HEK293 (cell line): Measurements from ENCODE around the gene CTF1.

Experiments used
- CTCF ChIP-seq: fragments of 450-650 bp; formaldehyde crosslinking; IDR thresholded peaks from 2 replicates; pipeline ENCODE4 v1.5.1; 2016; ENCODE audit warnings: missing biosample characterization, missing genetic modification characterization
- HOXA7 ChIP-seq: sonication (generic); formaldehyde crosslinking; IDR thresholded peaks from 2 replicates; pipeline ENCODE4 v1.8.1; 2022; ENCODE audit warnings: missing genetic modification reagents, borderline replicate concordance
- KLF7 ChIP-seq: fragments of 450-650 bp; formaldehyde crosslinking; IDR thresholded peaks from 2 replicates; pipeline ENCODE4 v1.5.1; 2016; ENCODE audit warnings: missing biosample characterization, missing genetic modification characterization, borderline replicate concordance
- PATZ1 ChIP-seq: fragments of 450-650 bp; formaldehyde crosslinking; IDR thresholded peaks from 2 replicates; pipeline ENCODE4 v1.5.1; 2016; ENCODE audit warnings: missing biosample characterization, missing genetic modification characterization
- SP7 ChIP-seq: fragments of 450-650 bp; formaldehyde crosslinking; IDR thresholded peaks from 2 replicates; pipeline ENCODE4 v1.5.1; 2016; ENCODE audit warnings: missing biosample characterization, missing genetic modification characterization
- TCF7L2 ChIP-seq: IDR thresholded peaks from 2 replicates; pipeline ENCODE4 v1.6.1; 2011; ENCODE audit warnings: low read depth, mild to moderate bottlenecking, inconsistent platforms, low read length, moderate library complexity, borderline replicate concordance
- ZBTB6 ChIP-seq: fragments of 450-650 bp; formaldehyde crosslinking; IDR thresholded peaks from 2 replicates; pipeline ENCODE4 v1.5.1; 2017; ENCODE audit warnings: missing biosample characterization, missing genetic modification characterization
- ZBTB8A ChIP-seq: fragments of 450-650 bp; formaldehyde crosslinking; IDR thresholded peaks from 2 replicates; pipeline ENCODE4 v1.5.1; 2016; ENCODE audit warnings: missing biosample characterization, missing genetic modification characterization
- ZFP3 ChIP-seq: fragments of 450-650 bp; formaldehyde crosslinking; IDR thresholded peaks from 2 replicates; pipeline ENCODE4 v1.5.1; 2016; ENCODE audit warnings: low read depth, missing biosample characterization, missing genetic modification characterization
- ZFP41 ChIP-seq: fragments of 450-650 bp; formaldehyde crosslinking; IDR thresholded peaks from 2 replicates; pipeline ENCODE4 v1.5.1; 2016; ENCODE audit warnings: missing biosample characterization, missing genetic modification characterization, borderline replicate concordance
- ZNF24 ChIP-seq: fragments of 450-650 bp; formaldehyde crosslinking; IDR thresholded peaks from 2 replicates; pipeline ENCODE4 v1.5.1; 2016; ENCODE audit warnings: missing biosample characterization, missing genetic modification characterization
- ZNF311 ChIP-seq: fragments of 450-650 bp; formaldehyde crosslinking; IDR thresholded peaks from 2 replicates; pipeline ENCODE4 v1.5.1; 2017; ENCODE audit warnings: missing biosample characterization, missing genetic modification characterization, borderline replicate concordance
- ZNF324 ChIP-seq: fragments of 450-650 bp; formaldehyde crosslinking; IDR thresholded peaks from 2 replicates; pipeline ENCODE4 v1.5.1; 2016; ENCODE audit warnings: missing biosample characterization, missing genetic modification characterization
- ZNF335 ChIP-seq: fragments of 450-650 bp; formaldehyde crosslinking; conservative IDR thresholded peaks from 2 replicates; pipeline ENCODE4 v1.5.1; 2016; ENCODE audit warnings: missing biosample characterization, missing genetic modification characterization
- ZNF341 ChIP-seq: fragments of 450-650 bp; formaldehyde crosslinking; IDR thresholded peaks from 2 replicates; pipeline ENCODE4; 2016; ENCODE audit warnings: low read depth, missing biosample characterization, missing genetic modification characterization
- ZNF426 ChIP-seq: fragments of 450-650 bp; formaldehyde crosslinking; IDR thresholded peaks from 2 replicates; pipeline ENCODE4 v1.5.1; 2017; ENCODE audit warnings: missing biosample characterization, missing genetic modification characterization, mild to moderate bottlenecking, inconsistent platforms, moderate library complexity
- ZNF48 ChIP-seq: fragments of 450-650 bp; formaldehyde crosslinking; IDR thresholded peaks from 2 replicates; pipeline ENCODE4 v1.5.1; 2016; ENCODE audit warnings: missing biosample characterization, missing genetic modification characterization
- ZNF558 ChIP-seq: fragments of 450-650 bp; formaldehyde crosslinking; IDR thresholded peaks from 2 replicates; pipeline ENCODE4 v1.5.1; 2016; ENCODE audit warnings: missing biosample characterization, missing genetic modification characterization
- ZNF585B ChIP-seq: fragments of 450-650 bp; formaldehyde crosslinking; IDR thresholded peaks from 2 replicates; pipeline ENCODE4 v1.5.1; 2016; ENCODE audit warnings: missing biosample characterization, missing genetic modification characterization
- ZNF596 ChIP-seq: fragments of 450-650 bp; IDR thresholded peaks from 2 replicates; pipeline ENCODE4 v1.5.0; 2018; ENCODE audit warnings: missing biosample characterization, mild to moderate bottlenecking, missing genetic modification characterization, moderate library complexity
- ZNF629 ChIP-seq: fragments of 450-650 bp; formaldehyde crosslinking; IDR thresholded peaks from 2 replicates; pipeline ENCODE4 v1.5.1; 2017; ENCODE audit warnings: missing biosample characterization, missing genetic modification characterization
- ZNF654 ChIP-seq: fragments of 450-650 bp; formaldehyde crosslinking; IDR thresholded peaks from 2 replicates; pipeline ENCODE4 v1.5.1; 2016; ENCODE audit warnings: low read depth, missing biosample characterization, missing genetic modification characterization
- ZNF664 ChIP-seq: fragments of 450-650 bp; formaldehyde crosslinking; IDR thresholded peaks from 2 replicates; pipeline ENCODE4 v1.5.1; 2016; ENCODE audit warnings: missing biosample characterization, missing genetic modification characterization
- ZNF677 ChIP-seq: fragments of 450-650 bp; IDR thresholded peaks from 2 replicates; pipeline ENCODE4 v1.5.0; 2018; ENCODE audit warnings: missing biosample characterization, mild to moderate bottlenecking, missing genetic modification characterization, moderate library complexity
- ZNF768 ChIP-seq: fragments of 450-650 bp; formaldehyde crosslinking; IDR thresholded peaks from 2 replicates; pipeline ENCODE4 v1.5.1; 2018; ENCODE audit warnings: missing biosample characterization, mild to moderate bottlenecking, missing genetic modification characterization
- ZNF777 ChIP-seq: fragments of 450-650 bp; formaldehyde crosslinking; IDR thresholded peaks from 2 replicates; pipeline ENCODE4 v1.5.1; 2017; ENCODE audit warnings: missing biosample characterization, missing genetic modification characterization, borderline replicate concordance
- ZNF791 ChIP-seq: fragments of 450-650 bp; formaldehyde crosslinking; IDR thresholded peaks from 2 replicates; pipeline ENCODE4 v1.5.1; 2016; ENCODE audit warnings: missing biosample characterization, missing genetic modification characterization
- ZSCAN4 ChIP-seq: fragments of 450-650 bp; formaldehyde crosslinking; IDR thresholded peaks from 2 replicates; pipeline ENCODE4 v1.5.1; 2017; ENCODE audit warnings: missing biosample characterization, missing genetic modification characterization
- TF ChIP-seq, protein P1 (sequence below): fragments of 450-650 bp; formaldehyde crosslinking; IDR thresholded peaks from 2 replicates; pipeline ENCODE4 v1.5.1; 2016; ENCODE audit warnings: missing biosample characterization, missing genetic modification characterization
- TF ChIP-seq, protein P2 (sequence below): fragments of 450-650 bp; formaldehyde crosslinking; IDR thresholded peaks from 2 replicates; pipeline ENCODE4 v1.5.1; 2016; ENCODE audit warnings: missing biosample characterization, missing genetic modification characterization

Gene CTF1

DNA sequence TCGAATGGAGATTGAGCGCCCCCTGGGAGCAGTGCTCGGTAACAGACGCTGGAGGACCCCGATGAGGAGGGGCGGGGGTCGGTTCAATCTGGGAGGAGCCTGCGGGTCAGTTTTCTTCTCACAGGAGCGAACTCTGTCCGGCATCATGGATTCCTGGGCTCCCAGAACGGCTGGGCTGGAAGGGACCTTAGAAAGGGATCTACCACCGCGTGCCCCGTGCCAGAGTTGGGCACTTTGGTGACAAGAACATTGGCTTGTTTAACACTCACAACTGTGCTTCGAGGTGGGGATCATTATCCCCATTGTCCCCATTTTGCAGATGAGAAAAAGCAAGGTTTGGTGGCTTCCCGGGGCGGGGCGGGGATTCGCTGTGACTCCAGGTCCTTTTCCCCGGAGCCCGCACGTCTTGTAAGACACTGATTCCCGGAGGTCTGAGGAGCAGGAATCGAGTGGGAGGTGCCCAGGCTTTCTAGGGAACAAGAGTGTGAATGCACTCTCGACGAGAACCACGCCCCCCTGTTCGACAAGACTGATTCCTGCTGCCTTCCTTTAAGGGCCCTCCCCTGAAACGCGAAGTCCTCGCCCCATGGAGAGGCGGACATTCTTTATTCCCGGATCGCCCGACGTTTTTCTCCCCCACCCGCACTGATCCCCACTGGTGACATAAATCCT, 25.5 kb downstream of the CTF1 start (continued):
- TF ChIP-seq PATZ1 (tag by site-specific recombination) = 0 out of 2 replicates have a peak, but pooled peaks have one; percentile 49
- TF ChIP-seq KLF7 (tag by site-specific recombination) = peak; percentile 29; the same call in 1 of the 2 replicates
- no peak for TF ChIP-seq ZFP3 (tag by site-specific recombination)
- TF ChIP-seq ZNF48 (tag by site-specific recombination) = no peak
- TF ChIP-seq, protein P1, sequence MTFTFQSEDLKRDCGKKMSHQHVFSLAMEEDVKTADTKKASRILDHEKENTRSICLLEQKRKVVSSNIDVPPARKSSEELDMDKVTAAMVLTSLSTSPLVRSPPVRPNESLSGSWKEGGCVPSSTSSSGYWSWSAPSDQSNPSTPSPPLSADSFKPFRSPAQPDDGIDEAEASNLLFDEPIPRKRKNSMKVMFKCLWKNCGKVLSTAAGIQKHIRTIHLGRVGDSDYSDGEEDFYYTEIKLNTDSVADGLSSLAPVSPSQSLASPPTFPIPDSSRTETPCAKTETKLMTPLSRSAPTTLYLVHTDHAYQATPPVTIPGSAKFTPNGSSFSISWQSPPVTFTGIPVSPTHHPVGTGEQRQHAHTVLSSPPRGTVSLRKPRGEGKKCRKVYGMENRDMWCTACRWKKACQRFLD (tag by site-specific recombination) = no peak
- no peak for TF ChIP-seq ZNF585B (tag by site-specific recombination)
- peak; percentile 16; the same call in 1 of the 2 replicates for TF ChIP-seq ZNF777 (tag by site-specific recombination)
- TF ChIP-seq ZNF791 (tag by site-specific recombination) = no peak
- 0 out of 2 replicates have a peak, but pooled peaks have one; percentile 63 for TF ChIP-seq ZNF324
- no peak for TF ChIP-seq ZNF768
- no peak for TF ChIP-seq ZNF677 (tag by site-specific recombination)
- no peak for TF ChIP-seq ZNF426 (tag by site-specific recombination)
- TF ChIP-seq, protein P2, sequence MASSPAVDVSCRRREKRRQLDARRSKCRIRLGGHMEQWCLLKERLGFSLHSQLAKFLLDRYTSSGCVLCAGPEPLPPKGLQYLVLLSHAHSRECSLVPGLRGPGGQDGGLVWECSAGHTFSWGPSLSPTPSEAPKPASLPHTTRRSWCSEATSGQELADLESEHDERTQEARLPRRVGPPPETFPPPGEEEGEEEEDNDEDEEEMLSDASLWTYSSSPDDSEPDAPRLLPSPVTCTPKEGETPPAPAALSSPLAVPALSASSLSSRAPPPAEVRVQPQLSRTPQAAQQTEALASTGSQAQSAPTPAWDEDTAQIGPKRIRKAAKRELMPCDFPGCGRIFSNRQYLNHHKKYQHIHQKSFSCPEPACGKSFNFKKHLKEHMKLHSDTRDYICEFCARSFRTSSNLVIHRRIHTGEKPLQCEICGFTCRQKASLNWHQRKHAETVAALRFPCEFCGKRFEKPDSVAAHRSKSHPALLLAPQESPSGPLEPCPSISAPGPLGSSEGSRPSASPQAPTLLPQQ (tag by site-specific recombination) = 0 out of 2 replicates have a peak, but pooled peaks have one; percentile 42
- TF ChIP-seq ZBTB8A (tag by site-specific recombination) = no peak; the same call in none of the 2 replicates
- TF ChIP-seq ZSCAN4 = 0 out of 2 replicates have a peak, but pooled peaks have one; percentile 48
- TF ChIP-seq ZNF335 = peak; percentile 83
- peak; percentile 65 for TF ChIP-seq ZNF24 (tag by site-specific recombination)
- no peak; the same call in 1 of the 2 replicates for TF ChIP-seq ZNF664 (tag by site-specific recombination)
- no peak for TF ChIP-seq HOXA7 (CRISPR knock-in tag)
- TF ChIP-seq ZNF341 (tag by site-specific recombination) = no peak
- no peak for TF ChIP-seq ZBTB6
- TF ChIP-seq ZFP41 (tag by site-specific recombination) = no peak
- no peak for TF ChIP-seq TCF7L2
- no peak for TF ChIP-seq ZNF311 (tag by site-specific recombination)
- peak; percentile 90; the same call in 1 of the 2 replicates for TF ChIP-seq CTCF
- no peak for TF ChIP-seq ZNF629 (tag by site-specific recombination)
- no peak for TF ChIP-seq ZNF558 (tag by site-specific recombination)
- no peak for TF ChIP-seq ZNF596 (tag by site-specific recombination)
- no peak for TF ChIP-seq SP7 (tag by site-specific recombination)
- TF ChIP-seq ZNF654 (tag by site-specific recombination) = peak; percentile 73
